ENCODE data around the gene SREBF2. TPM values are rescaled to one million over a fixed set of nuclear protein-coding genes. Genes with fewer than 3 reads are reported as not detected.

Gene SREBF2
- total RNA-seq, 1 donor from 2014 or later: 119 TPM

- Mint-ChIP-seq H3K27ac (no peak overlapping the region), H3K4me3 (no peak overlapping the region), H3K36me3 (peaks cover 26% of the 10 kb centered on the region)
These were observed 42.8 kb downstream of the SREBF2 start for GRCh38 chr22:41875531-41876270.

GRCh38 chr22:41876275-41876674, 43.4 kb downstream of the SREBF2 start:
- Mint-ChIP-seq H3K27ac (no peak overlapping the region), H3K36me3 (peaks cover 25% of the 10 kb centered on the region)

More at GRCh38 chr22:41875531-41876270, 42.8 kb downstream of the SREBF2 start:
- DNase-seq (ENCODE audit: extremely low spot score, unreplicated experiment): no peak
- Mint-ChIP-seq H3K4me1 (ENCODE audit: unreplicated experiment) (no peaks in the 10 kb centered on the region), H3K9me3 (no peaks in the 10 kb centered on the region), H3K27me3 (no peaks in the 10 kb centered on the region)
- TF ChIP-seq CTCF (conservative IDR thresholded peaks at IDR 0.05): no peak

DNA sequence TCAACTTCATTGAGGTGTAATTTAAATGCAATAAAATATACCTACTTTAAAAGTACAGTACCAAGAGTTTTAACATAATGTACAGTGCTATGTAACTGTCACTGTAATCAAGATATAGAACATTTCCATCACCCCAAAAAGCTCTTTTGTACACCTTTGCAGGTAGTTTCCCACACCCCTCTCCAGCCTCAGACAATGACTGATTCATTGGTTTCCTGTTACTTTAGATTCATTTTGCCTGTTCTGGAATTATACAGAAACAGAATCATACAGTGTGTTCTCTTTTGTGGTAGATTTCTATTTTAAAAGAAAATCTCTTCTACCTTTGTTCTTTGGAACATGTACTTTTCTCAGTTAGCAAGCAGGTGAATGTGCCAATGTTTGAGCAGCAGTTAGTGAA, 43.8 kb downstream of the SREBF2 start:
- no peak for TF ChIP-seq CTCF (conservative IDR thresholded peaks at IDR 0.05)
- Mint-ChIP-seq H3K27me3 (no peaks in the 10 kb centered on the region), H3K4me1 (ENCODE audit: unreplicated experiment) (no peaks in the 10 kb centered on the region), H3K36me3 (peaks cover 27% of the 10 kb centered on the region), H3K9me3 (no peaks in the 10 kb centered on the region), H3K4me3 (no peak overlapping the region), H3K27ac (no peak overlapping the region)
- DNase-seq (ENCODE audit: extremely low spot score, unreplicated experiment): no peak

More at GRCh38 chr22:41876275-41876674, 43.4 kb downstream of the SREBF2 start:
- Mint-ChIP-seq H3K9me3 (no peaks in the 10 kb centered on the region), H3K27me3 (no peaks in the 10 kb centered on the region), H3K4me1 (ENCODE audit: unreplicated experiment) (no peaks in the 10 kb centered on the region), H3K4me3 (no peak overlapping the region)
- DNase-seq (ENCODE audit: extremely low spot score, unreplicated experiment): no peak
- TF ChIP-seq CTCF (conservative IDR thresholded peaks at IDR 0.05): no peak

DNA sequence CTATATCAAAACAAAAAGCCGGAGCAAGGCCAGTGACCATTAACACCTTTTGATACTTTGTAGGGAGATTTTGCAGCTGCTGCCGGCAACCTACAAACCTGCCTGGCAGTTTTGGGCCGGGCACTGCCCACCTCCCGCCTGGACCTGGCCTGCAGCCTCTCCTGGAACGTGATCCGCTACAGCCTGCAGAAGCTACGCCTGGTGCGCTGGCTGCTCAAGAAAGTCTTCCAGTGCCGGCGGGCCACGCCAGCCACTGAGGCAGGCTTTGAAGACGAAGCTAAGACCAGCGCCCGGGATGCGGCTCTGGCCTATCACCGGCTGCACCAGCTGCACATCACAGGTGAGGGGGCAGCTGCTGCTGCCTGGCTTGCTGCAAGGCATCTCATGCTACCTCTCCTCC, 47.7 kb downstream of the SREBF2 start:
- Mint-ChIP-seq H3K9me3 (no peaks in the 10 kb centered on the region), H3K27ac (no peak overlapping the region), H3K4me1 (ENCODE audit: unreplicated experiment) (no peaks in the 10 kb centered on the region), H3K36me3 (peaks cover 24% of the 10 kb centered on the region), H3K27me3 (no peaks in the 10 kb centered on the region), H3K4me3 (no peak overlapping the region)
- TF ChIP-seq CTCF (conservative IDR thresholded peaks at IDR 0.05): no peak
- no peak for DNase-seq (ENCODE audit: extremely low spot score, unreplicated experiment)

DNA sequence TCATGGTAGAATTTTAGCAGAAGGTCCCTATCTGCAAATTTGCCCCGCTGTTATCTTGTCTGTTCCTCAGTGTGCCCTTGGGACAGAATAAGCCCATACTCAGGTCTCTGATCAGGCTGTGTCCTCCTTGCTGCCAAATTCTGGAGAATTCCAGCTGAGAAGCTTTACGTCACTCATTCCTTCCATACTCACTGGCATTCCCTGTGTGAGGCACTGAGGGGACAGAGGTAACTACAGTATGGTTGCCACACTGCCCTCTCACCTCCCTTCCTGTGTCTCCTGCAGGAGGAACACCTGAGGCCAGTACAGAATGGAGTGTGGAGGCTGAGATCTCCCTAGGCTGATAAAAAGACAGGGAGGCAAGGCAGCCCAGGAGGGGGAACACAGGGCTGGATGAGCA, 50.5 kb downstream of the SREBF2 start:
- Mint-ChIP-seq H3K27ac (no peak overlapping the region), H3K9me3 (no peaks in the 10 kb centered on the region), H3K36me3 (peaks cover 33% of the 10 kb centered on the region), H3K4me3 (no peak overlapping the region), H3K27me3 (no peaks in the 10 kb centered on the region), H3K4me1 (ENCODE audit: unreplicated experiment) (no peaks in the 10 kb centered on the region)
- no peak for TF ChIP-seq CTCF (conservative IDR thresholded peaks at IDR 0.05)
- no peak for DNase-seq (ENCODE audit: extremely low spot score, unreplicated experiment)

All from type B pancreatic cell (in vitro differentiated cells).